CD4-positive, alpha-beta T cell (primary cell): Measurements from ENCODE around the gene RAB8B. TPM values are rescaled to one million over a fixed set of nuclear protein-coding genes. Genes with fewer than 3 reads are reported as not detected.
A peak's percentile ranks its signal among the peaks of the same experiment; 100 is the strongest.

Experiments used
- ATAC-seq: fragments of 200-7000 bp; cut with Tn5 transposase; one replicate; pipeline ENCODE4 v1.10.0; 2022; ENCODE audit warnings: mild to moderate bottlenecking; ENCODE audit not compliant: poor library complexity
- CTCF ChIA-PET: fragments of 350-600 bp; sonication (Branson Sonifier 250); formaldehyde crosslinking; loops from one replicate; lab custom pipeline; 2021; ENCODE audit warnings: antibody characterized with exemption, inconsistent platforms; lab: Charles Lee
- POLR2A ChIA-PET: fragments of 350-600 bp; sonication (Branson Sonifier 250); formaldehyde crosslinking; loops from one replicate; lab custom pipeline; 2021; ENCODE audit warnings: antibody characterized with exemption, inconsistent platforms; lab: Charles Lee
- DNase-seq, 14 experiments: peaks; one replicate each; pipeline ENCODE4 v3.0.0-alpha.2; 2013 to 2020; ENCODE audit warnings: mixed read lengths in 2 of 14
- H3K27ac ChIP-seq, 2 donors: one replicate each; pipeline versions ENCODE4 v1.5.1 to v1.7.0; 2013; ENCODE audit warnings: low read length in 2 of 2, low read depth in 1 of 2, mild to moderate bottlenecking in 1 of 2
- H3K27me3 ChIP-seq, 2 experiments: 1 replicate in 1 of 2; 2 replicates in 1 of 2; pipeline versions ENCODE4 v1.6.1 to v1.7.0; 2013; ENCODE audit warnings: low read length in 2 of 2, control low read depth in 1 of 2, mild to moderate bottlenecking in 1 of 2, moderate library complexity in 1 of 2; ENCODE audit not compliant: insufficient read depth in 2 of 2, control insufficient read depth in 1 of 2
- H3K36me3 ChIP-seq: one replicate; pipeline ENCODE4 v1.6.1; 2013; ENCODE audit warnings: low read length, control low read depth; ENCODE audit not compliant: insufficient read depth
- H3K4me1 ChIP-seq: one replicate; pipeline ENCODE4 v1.6.1; 2013; ENCODE audit warnings: low read length, control low read depth; ENCODE audit not compliant: insufficient read depth
- H3K4me3 ChIP-seq: one replicate; pipeline ENCODE4 v1.5.1; 2013; ENCODE audit warnings: mild to moderate bottlenecking, low read length, moderate library complexity
- H3K9me3 ChIP-seq, 2 experiments: 1 replicate in 1 of 2; 2 replicates in 1 of 2; pipeline versions ENCODE4 v1.6.1 to v1.7.0; 2013; ENCODE audit warnings: low read length in 2 of 2, mild to moderate bottlenecking in 2 of 2, control low read depth in 1 of 2, moderate library complexity in 1 of 2; ENCODE audit not compliant: control insufficient read depth in 1 of 2, insufficient read depth in 1 of 2
- H3K27ac Mint-ChIP-seq: one replicate; pipeline ENCODE4 v1.8.0; 2020; ENCODE audit warnings: mixed read lengths
- H3K27me3 Mint-ChIP-seq: one replicate; pipeline ENCODE4 v1.8.0; 2021; ENCODE audit warnings: mixed read lengths
- H3K36me3 Mint-ChIP-seq: one replicate; pipeline ENCODE4 v1.8.0; 2021; ENCODE audit warnings: low read depth, mixed read lengths
- H3K4me1 Mint-ChIP-seq: one replicate; pipeline ENCODE4 v1.8.0; 2021; ENCODE audit warnings: low read depth, mixed read lengths
- H3K4me3 Mint-ChIP-seq: one replicate; pipeline ENCODE4 v1.8.0; 2020; ENCODE audit warnings: mild to moderate bottlenecking, mixed read lengths
- H3K9me3 Mint-ChIP-seq: one replicate; pipeline ENCODE4 v1.8.0; 2020; ENCODE audit warnings: mixed read lengths
- intact Hi-C, 2 experiments: fragments of 100-400 bp; cut with DNase I in 1 of 2; cut with micrococcal nuclease in 1 of 2; formaldehyde crosslinking; loops; one replicate each; pipeline versions ENCODE4 v1.15.1 to v1.9.0; 2023 to 2025; cut with DNase I, micrococcal nuclease
- total RNA-seq, 174 experiments: library from RNA in 2 of 174; stranded (reverse) in 2 of 174; gene quantifications; one replicate each; pipeline ENCODE4 v1.2.3 and lab custom pipeline; 2021 to 2026
- TF ChIP-seq, protein P1 (sequence below): fragments of 200-600 bp; IDR thresholded peaks from one replicate; pipeline ENCODE4 v1.8.0; 2022; ENCODE audit warnings: antibody characterized with exemption, mild to moderate bottlenecking

RAB8B gene
- total RNA-seq, 2 experiments from 2014 or later: 74.5 to 75.2 TPM

DNA sequence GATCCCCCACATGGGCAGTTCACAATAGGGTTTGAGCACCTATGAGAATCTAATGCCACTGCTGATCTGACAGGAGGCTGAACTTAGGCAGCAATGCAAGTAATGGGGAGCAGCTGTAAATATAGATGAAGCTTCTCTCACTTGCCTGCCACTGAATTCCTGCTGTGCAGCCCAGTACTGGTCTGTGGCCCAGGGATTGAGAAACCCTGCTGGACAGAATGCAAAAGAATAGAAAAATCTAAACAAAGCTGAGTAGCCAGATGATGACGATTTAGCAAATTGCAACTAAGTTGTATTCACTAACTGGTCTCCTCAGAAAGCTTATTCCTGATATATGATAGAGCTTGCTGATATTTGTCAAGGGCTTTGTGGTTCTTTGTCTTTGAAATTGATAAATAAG is 53.7 kb downstream of the RAB8B start:
- peaks cover 82% of the 10 kb centered on the region for H3K4me1 Mint-ChIP-seq
- no peak overlapping the region for H3K4me3 Mint-ChIP-seq
- ChIA-PET POLR2A (interaction anchor here (0.6 to 3.4 kb wide), 3 partner anchors 10 to 51 kb away, joined by 3 to 18 read pairs (median 6); no protein-coding TSS in a partner anchor), CTCF (no interaction called here)
- no peaks in the 10 kb centered on the region for H3K27me3 Mint-ChIP-seq
- Histone ChIP-seq H3K36me3 (peaks cover 24% of the 10 kb centered on the region), H3K27me3 (no peaks in the 10 kb centered on the region), H3K4me1 (peaks cover 39% of the 10 kb centered on the region), H3K9me3 (no peaks in the 10 kb centered on the region), H3K4me3 (no peak overlapping the region), H3K27ac (no peak overlapping the region)
- ATAC-seq: no peak
- H3K36me3 Mint-ChIP-seq: peaks cover 61% of the 10 kb centered on the region
- TF ChIP-seq, protein P1, sequence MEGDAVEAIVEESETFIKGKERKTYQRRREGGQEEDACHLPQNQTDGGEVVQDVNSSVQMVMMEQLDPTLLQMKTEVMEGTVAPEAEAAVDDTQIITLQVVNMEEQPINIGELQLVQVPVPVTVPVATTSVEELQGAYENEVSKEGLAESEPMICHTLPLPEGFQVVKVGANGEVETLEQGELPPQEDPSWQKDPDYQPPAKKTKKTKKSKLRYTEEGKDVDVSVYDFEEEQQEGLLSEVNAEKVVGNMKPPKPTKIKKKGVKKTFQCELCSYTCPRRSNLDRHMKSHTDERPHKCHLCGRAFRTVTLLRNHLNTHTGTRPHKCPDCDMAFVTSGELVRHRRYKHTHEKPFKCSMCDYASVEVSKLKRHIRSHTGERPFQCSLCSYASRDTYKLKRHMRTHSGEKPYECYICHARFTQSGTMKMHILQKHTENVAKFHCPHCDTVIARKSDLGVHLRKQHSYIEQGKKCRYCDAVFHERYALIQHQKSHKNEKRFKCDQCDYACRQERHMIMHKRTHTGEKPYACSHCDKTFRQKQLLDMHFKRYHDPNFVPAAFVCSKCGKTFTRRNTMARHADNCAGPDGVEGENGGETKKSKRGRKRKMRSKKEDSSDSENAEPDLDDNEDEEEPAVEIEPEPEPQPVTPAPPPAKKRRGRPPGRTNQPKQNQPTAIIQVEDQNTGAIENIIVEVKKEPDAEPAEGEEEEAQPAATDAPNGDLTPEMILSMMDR: no peak
- H3K27ac Mint-ChIP-seq: peak overlapping the region; percentile 78
- no peaks in the 10 kb centered on the region for H3K9me3 Mint-ChIP-seq
- intact Hi-C loops: no loop called here
- DNase-seq: no peak

DNA sequence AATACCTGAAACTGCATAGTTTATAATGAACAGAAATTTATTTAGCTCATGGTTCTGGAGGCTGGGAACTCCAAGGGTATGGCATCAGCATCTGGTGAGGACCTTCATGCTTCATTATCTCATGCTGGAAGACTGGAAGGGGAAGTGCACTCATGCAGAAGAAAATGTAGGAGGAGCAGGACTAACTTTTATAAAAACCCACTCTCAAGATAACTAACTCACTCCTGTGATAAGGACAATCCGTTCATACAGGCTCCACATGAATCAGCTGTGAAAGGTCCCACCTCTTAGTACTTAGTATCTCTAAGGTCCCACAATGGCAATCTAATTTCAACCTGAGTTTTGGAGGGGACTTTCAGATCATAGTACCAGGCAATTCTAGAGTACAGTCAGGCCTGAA is 54.4 kb downstream of the RAB8B start:
- Mint-ChIP-seq H3K9me3 (no peaks in the 10 kb centered on the region), H3K4me3 (no peak overlapping the region), H3K27me3 (no peaks in the 10 kb centered on the region), H3K4me1 (peaks cover 80% of the 10 kb centered on the region), H3K36me3 (peaks cover 68% of the 10 kb centered on the region), H3K27ac (peak overlapping the region; percentile 78)
- ChIA-PET CTCF (interaction anchor here (1.4 to 1.7 kb wide), 2 partner anchors 11 to 16 kb away, joined by 6 to 7 read pairs; no protein-coding TSS in a partner anchor), POLR2A (interaction anchor here (1.1 to 3.4 kb wide), 5 partner anchors 11 to 87 kb away, joined by 5 to 18 read pairs (median 12); partner anchors contain the start of gene RPS27L)
- TF ChIP-seq, protein P1: no peak
- H3K27me3 ChIP-seq: no peaks in the 10 kb centered on the region
- intact Hi-C loops: no loop called here
- no peak overlapping the region for H3K4me3 ChIP-seq
- H3K9me3 ChIP-seq: no peaks in the 10 kb centered on the region
- peaks cover 24% of the 10 kb centered on the region for H3K36me3 ChIP-seq
- ATAC-seq (no peak), DNase-seq (no peak)
- H3K4me1 ChIP-seq: peaks cover 34% of the 10 kb centered on the region
- H3K27ac ChIP-seq: peak overlapping the region in 1 of 2 donors; percentile 31

- Mint-ChIP-seq H3K4me3 (peak overlapping the region; percentile 47), H3K36me3 (peaks cover 74% of the 10 kb centered on the region)
These were observed 55.0 kb downstream of the RAB8B start for GRCh38 chr15:63244399-63244798.

More at GRCh38 chr15:63244399-63244798, 55.0 kb downstream of the RAB8B start:
- Mint-ChIP-seq H3K9me3 (no peaks in the 10 kb centered on the region), H3K27ac (peak overlapping the region; percentile 78), H3K27me3 (no peaks in the 10 kb centered on the region), H3K4me1 (peaks cover 81% of the 10 kb centered on the region)
- TF ChIP-seq, protein P1: no peak
- no peak for ATAC-seq
- ChIA-PET CTCF (interaction anchor here (1.1 to 1.7 kb wide), 3 partner anchors 12 to 33 kb away, joined by 3 to 7 read pairs (median 6); no protein-coding TSS in a partner anchor), POLR2A (interaction anchor here (1.1 to 3.4 kb wide), 6 partner anchors 12 to 87 kb away, joined by 3 to 18 read pairs (median 8); partner anchors contain the start of genes APH1B and RPS27L)
- intact Hi-C loops: no loop called here
- no peaks in the 10 kb centered on the region for H3K9me3 ChIP-seq
- peaks cover 29% of the 10 kb centered on the region for H3K36me3 ChIP-seq
- no peak for DNase-seq
- H3K4me3 ChIP-seq: no peak overlapping the region
- H3K4me1 ChIP-seq: peaks cover 30% of the 10 kb centered on the region
- H3K27ac ChIP-seq: peak overlapping the region; percentile 27 to 68
- H3K27me3 ChIP-seq: no peaks in the 10 kb centered on the region
